Esophagus (tissue), 2 donors: ENCODE results near the gene ARL14. TPM values are rescaled to one million over a fixed set of nuclear protein-coding genes. Genes with fewer than 3 reads are reported as not detected.

Experiments
- H3K27ac ChIP-seq, 2 donors: one replicate each; pipeline ENCODE4 v1.5.1; 2013; ENCODE audit warnings: low read depth in 2 of 2, mild to moderate bottlenecking in 2 of 2, inconsistent platforms in 1 of 2, low read length in 1 of 2, moderate library complexity in 1 of 2
- H3K27me3 ChIP-seq, 2 donors: one replicate each; pipeline ENCODE4 v1.6.1; 2013; ENCODE audit warnings: low read length in 2 of 2, control low read depth in 1 of 2, mild to moderate bottlenecking in 1 of 2; ENCODE audit not compliant: insufficient read depth in 2 of 2, control insufficient read depth in 1 of 2
- H3K36me3 ChIP-seq, 2 donors: one replicate each; pipeline ENCODE4 v1.6.1; 2013; ENCODE audit warnings: low read length in 1 of 2; ENCODE audit not compliant: control insufficient read depth in 2 of 2, insufficient read depth in 2 of 2
- H3K4me1 ChIP-seq, 2 donors: one replicate each; pipeline ENCODE4 v1.6.1; 2013; ENCODE audit warnings: low read length in 1 of 2; ENCODE audit not compliant: control insufficient read depth in 2 of 2, insufficient read depth in 2 of 2
- H3K4me3 ChIP-seq, 2 donors: one replicate each; pipeline ENCODE4 v1.5.1; 2013; ENCODE audit warnings: low read length in 2 of 2, mild to moderate bottlenecking in 2 of 2, low read depth in 1 of 2, moderate library complexity in 1 of 2
- H3K9me3 ChIP-seq, 2 donors: one replicate each; pipeline ENCODE4 v1.6.1; 2013; ENCODE audit warnings: mild to moderate bottlenecking in 2 of 2, low read depth in 1 of 2, low read length in 1 of 2, moderate library complexity in 1 of 2; ENCODE audit not compliant: control insufficient read depth in 2 of 2, insufficient read depth in 1 of 2
- WGBS, 2 donors: extraction: QIAGEN DNeasy Blood & Tissue Kit; methylation state at CpG; one replicate each; pipeline ENCODE4 v1.1.7; 2013; 5-methylcytosine and 5-hydroxymethylcytosine counted together
- polyA plus RNA-seq, 2 donors: library from polyadenylated mRNA; stranded (reverse); fragments of 200-250 nt; gene quantifications; one replicate each; pipeline ENCODE4 v1.2.3, GENCODE V29; 2013
- donor health status: healthy with polysubstance abuse.
- donor health status: Bipolar disorder and iron deficiency.

ARL14 gene
- polyA plus RNA-seq, 2 donors = 1.1 to 1.3 TPM

DNA sequence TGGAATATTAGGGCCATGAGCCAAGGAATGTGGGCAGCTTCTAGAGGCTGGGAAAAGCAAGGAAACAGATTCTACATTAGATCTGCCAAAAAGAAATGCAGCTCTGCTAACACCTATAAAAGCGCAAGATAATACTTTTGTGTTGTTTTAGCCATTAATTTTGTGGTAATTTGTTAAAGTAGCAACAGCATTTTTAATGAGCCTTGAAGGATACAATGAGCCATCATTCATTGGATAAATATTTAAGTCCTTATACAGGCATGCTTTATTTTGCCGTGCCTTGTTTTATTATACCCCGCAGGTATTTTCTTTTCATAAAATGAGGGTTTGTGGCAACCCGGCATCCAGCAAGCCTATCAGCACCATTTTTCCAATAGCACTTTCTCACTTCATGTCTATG lies 15.0 kb downstream of the ARL14 start:
- Histone ChIP-seq H3K9me3 (no peaks in the 10 kb centered on the region), H3K4me3 (no peak overlapping the region), H3K4me1 (no peaks in the 10 kb centered on the region), H3K27ac (no peak overlapping the region), H3K36me3 (no peaks in the 10 kb centered on the region), H3K27me3 (no peaks in the 10 kb centered on the region)
- 84 to 93% methylated on average over 4 of the region's 4 CpGs for WGBS, 2 donors

DNA sequence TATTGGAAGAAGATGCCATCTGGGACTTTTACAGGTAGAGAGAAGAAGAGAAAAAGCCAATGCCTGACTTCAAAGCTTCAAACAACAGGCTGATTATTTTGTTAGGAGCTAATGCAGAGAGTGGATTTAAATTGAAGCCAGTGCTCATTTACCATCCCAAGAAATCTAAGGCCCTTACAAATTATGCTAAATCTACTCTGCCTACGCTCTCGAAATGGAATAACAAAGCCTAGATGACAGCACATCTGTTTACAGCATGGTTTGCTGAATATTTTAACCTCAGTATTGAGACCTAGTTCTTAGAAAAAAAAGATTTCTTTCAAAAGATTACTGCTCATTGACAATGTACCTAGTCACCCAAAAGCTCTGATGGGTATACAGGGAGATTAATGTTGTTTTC lies 16.2 kb downstream of the ARL14 start:
- H3K36me3 ChIP-seq = no peaks in the 10 kb centered on the region
- no peaks in the 10 kb centered on the region for H3K27me3 ChIP-seq
- H3K4me3 ChIP-seq = no peak overlapping the region
- H3K27ac ChIP-seq = no peak overlapping the region
- no peaks in the 10 kb centered on the region for H3K4me1 ChIP-seq
- 49 to 87% methylated on average over 2 of the region's 2 CpGs for WGBS, 2 donors
- no peaks in the 10 kb centered on the region for H3K9me3 ChIP-seq

DNA sequence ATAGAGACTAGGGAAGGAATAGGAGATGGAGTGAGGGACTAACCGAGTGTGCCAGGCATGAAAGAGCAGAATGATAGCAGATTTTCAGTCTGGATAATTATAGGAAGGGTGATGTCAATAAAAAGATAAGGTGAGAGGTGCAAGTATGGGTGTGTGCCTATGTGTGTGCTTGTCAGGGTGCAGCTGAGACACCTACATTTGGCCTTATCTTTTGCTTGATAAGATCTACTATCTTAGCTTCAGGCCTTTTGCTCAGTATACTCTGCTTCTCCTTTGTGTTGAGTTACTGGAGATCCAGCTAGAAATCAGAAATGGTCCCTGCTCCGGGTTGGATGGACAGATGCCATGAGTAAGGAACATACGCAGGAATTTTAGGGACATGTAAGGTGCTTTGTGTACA lies 17.4 kb downstream of the ARL14 start:
- no peak overlapping the region for H3K4me3 ChIP-seq
- no peaks in the 10 kb centered on the region for H3K9me3 ChIP-seq
- no peaks in the 10 kb centered on the region for H3K4me1 ChIP-seq
- WGBS, 2 donors = 88 to 90% methylated on average over 3 of the region's 3 CpGs
- no peaks in the 10 kb centered on the region for H3K27me3 ChIP-seq
- H3K36me3 ChIP-seq = no peaks in the 10 kb centered on the region
- no peak overlapping the region for H3K27ac ChIP-seq

- Histone ChIP-seq H3K9me3 (no peaks in the 10 kb centered on the region), H3K27ac (no peak overlapping the region), H3K4me1 (no peaks in the 10 kb centered on the region), H3K36me3 (no peaks in the 10 kb centered on the region), H3K27me3 (no peaks in the 10 kb centered on the region), H3K4me3 (no peak overlapping the region)
- 78 to 80% methylated on average over 8 of the region's 8 CpGs for WGBS, 2 donors
Measured at GRCh38 chr3:160695003-160695402, 18.0 kb downstream of the ARL14 start.

GRCh38 chr3:160695915-160696327 lies 19.0 kb downstream of the ARL14 start:
- Histone ChIP-seq H3K9me3 (no peaks in the 10 kb centered on the region), H3K27me3 (no peaks in the 10 kb centered on the region), H3K27ac (no peak overlapping the region), H3K4me1 (no peaks in the 10 kb centered on the region), H3K4me3 (no peak overlapping the region), H3K36me3 (no peaks in the 10 kb centered on the region)
- WGBS, 2 donors = 56 to 73% methylated on average over 2 of the region's 2 CpGs

- Histone ChIP-seq H3K27me3 (no peaks in the 10 kb centered on the region), H3K27ac (no peak overlapping the region), H3K36me3 (no peaks in the 10 kb centered on the region), H3K9me3 (no peaks in the 10 kb centered on the region), H3K4me1 (no peaks in the 10 kb centered on the region), H3K4me3 (no peak overlapping the region)
- WGBS, 2 donors = 79 to 89% methylated on average over 1 of the region's 1 CpG
Measured at GRCh38 chr3:160697637-160698380, 20.8 kb downstream of the ARL14 start.

DNA sequence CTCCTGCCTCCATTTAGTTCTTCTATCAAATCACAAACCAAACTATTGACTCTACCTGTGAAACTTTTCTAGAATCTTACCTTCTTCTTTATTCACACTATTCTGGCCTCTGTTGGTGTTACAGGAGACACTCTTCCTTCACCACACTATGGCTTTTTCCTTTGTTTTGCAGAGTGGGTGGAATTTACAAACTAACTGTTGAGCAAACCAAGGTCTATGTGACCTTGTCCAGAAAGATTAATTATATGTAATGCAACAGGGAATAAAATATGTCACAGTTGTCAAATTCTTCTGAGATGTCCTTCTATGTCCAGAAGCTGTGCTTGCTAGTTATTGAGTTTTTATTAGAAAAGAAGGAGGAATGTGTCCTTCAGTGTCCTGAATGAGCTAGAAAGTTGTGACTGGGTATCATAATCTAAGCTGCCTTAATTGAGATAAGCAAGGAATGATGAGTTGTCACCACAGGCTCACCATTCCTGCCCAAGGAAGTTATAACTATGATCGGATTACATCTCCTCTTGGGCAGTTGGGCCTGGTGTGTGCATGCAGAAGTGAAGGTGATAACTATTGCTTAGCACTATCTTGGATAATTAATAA lies 21.7 kb downstream of the ARL14 start:
- H3K4me3 ChIP-seq = no peak overlapping the region
- WGBS, 2 donors = 91 to 93% methylated on average over 1 of the region's 1 CpG
- H3K27ac ChIP-seq = no peak overlapping the region
- no peaks in the 10 kb centered on the region for H3K4me1 ChIP-seq
- no peaks in the 10 kb centered on the region for H3K36me3 ChIP-seq
- H3K9me3 ChIP-seq = no peaks in the 10 kb centered on the region
- no peaks in the 10 kb centered on the region for H3K27me3 ChIP-seq

GRCh38 chr3:160701490-160701889 lies 24.5 kb downstream of the ARL14 start:
- WGBS, 2 donors = 76 to 85% methylated on average over 1 of the region's 1 CpG
- H3K4me3 ChIP-seq = no peak overlapping the region
- no peaks in the 10 kb centered on the region for H3K36me3 ChIP-seq
- no peak overlapping the region for H3K27ac ChIP-seq
- no peaks in the 10 kb centered on the region for H3K4me1 ChIP-seq
- no peaks in the 10 kb centered on the region for H3K27me3 ChIP-seq
- H3K9me3 ChIP-seq = no peaks in the 10 kb centered on the region

DNA sequence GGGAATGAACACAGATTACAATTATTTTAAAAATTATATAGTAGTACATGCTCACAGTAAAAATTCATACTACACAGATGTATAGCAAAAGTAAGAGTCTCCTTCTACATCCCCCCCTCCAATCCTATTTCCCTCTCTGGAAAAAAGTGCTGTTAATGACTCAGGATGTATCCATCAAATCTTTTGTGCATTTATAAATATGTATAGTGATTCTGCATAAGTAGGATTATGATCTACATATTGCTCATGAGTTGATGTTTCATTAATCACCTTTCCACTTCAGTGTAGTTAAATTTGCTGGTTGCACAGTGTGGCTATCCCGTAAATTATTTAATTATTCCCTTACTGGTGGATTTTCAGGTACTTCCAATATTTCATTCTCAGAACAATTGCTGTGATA lies 25.3 kb downstream of the ARL14 start:
- 84 to 86% methylated on average over 1 of the region's 1 CpG for WGBS, 2 donors
- Histone ChIP-seq H3K27me3 (no peaks in the 10 kb centered on the region), H3K36me3 (no peaks in the 10 kb centered on the region), H3K4me3 (no peak overlapping the region), H3K4me1 (no peaks in the 10 kb centered on the region), H3K9me3 (no peaks in the 10 kb centered on the region), H3K27ac (no peak overlapping the region)

DNA sequence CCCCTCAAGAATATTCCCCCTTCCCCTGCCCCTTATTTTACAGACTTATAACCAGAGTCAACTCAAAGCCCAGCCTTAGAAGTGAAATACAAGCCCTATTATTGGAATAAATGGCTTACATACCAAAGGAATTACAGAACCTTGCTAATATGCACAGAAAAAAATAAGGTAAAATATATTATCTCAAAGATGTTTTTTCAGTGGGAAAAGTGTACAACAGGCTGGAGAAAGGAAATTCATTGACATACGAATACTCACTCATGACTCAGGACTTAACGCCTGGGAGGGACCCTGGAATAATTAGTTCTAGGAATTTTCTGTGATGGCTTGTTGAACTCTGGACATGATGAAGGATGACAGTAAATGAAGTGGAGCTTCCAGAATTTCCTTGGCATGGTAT lies 27.0 kb downstream of the ARL14 start:
- Histone ChIP-seq H3K36me3 (no peaks in the 10 kb centered on the region), H3K4me3 (no peak overlapping the region), H3K9me3 (no peaks in the 10 kb centered on the region), H3K27me3 (no peaks in the 10 kb centered on the region), H3K4me1 (no peaks in the 10 kb centered on the region), H3K27ac (no peak overlapping the region)
- WGBS, 2 donors = 60 to 71% methylated on average over 2 of the region's 2 CpGs
